HG02678 (cell line): Measurements from ENCODE around the gene BDH2.

ENCODE experiments used
- ATAC-seq: cut with Tn5 transposase; IDR thresholded peaks from one replicate; pipeline ENCODE4 v1.9.1; 2021; ENCODE audit warnings: mild to moderate bottlenecking, moderate library complexity; ENCODE audit not compliant: unreplicated experiment

BDH2 gene

GRCh38 chr4:103029300-103029699 lies 70.3 kb downstream of the BDH2 start:
- ATAC-seq = no peak
